H1 (cell line): ENCODE measurements around the gene BRD7. TPM values are rescaled to one million over a fixed set of nuclear protein-coding genes. Genes with fewer than 3 reads are reported as not detected.

ENCODE experiments used
- EP300 ChIP-seq, 2 experiments: IDR thresholded peaks; 1 replicate in 1 of 2; 2 replicates in 1 of 2; pipeline ENCODE4 v1.6.1; 2011 to 2012; ENCODE audit warnings: low read depth in 2 of 2, low read length in 2 of 2, mild to moderate bottlenecking in 2 of 2, borderline replicate concordance in 1 of 2, inconsistent platforms in 1 of 2, moderate library complexity in 1 of 2
- KDM4A ChIP-seq: IDR thresholded peaks from one replicate; pipeline ENCODE4 v1.7.1; 2012; ENCODE audit warnings: low read depth, mild to moderate bottlenecking, moderate library complexity, low read length, inconsistent platforms; ENCODE audit not compliant: severe bottlenecking
- polyA plus RNA-seq, 7 experiments: library from polyadenylated mRNA; depleted of rRNA in 3 of 7; stranded (reverse) in 5 of 7; unstranded in 2 of 7; fragments of >200 nt in 5 of 7; fragments of 200-250 nt in 2 of 7; gene quantifications; 1 replicate in 5 of 7; 2 replicates in 1 of 7; 4 replicates in 1 of 7; pipeline versions ENCODE4 v1.2.1 to v1.2.3, GENCODE V29; 2011 to 2013; ENCODE audit warnings: missing spikeins in 2 of 7, mixed read lengths in 2 of 7
- total RNA-seq: library from RNA; stranded (reverse); fragmentation: NEBNext Ultra II Directional; extraction: Animal tissue kit (Norgen Biotek cat#: 25700); gene quantifications from 2 replicates; pipeline ENCODE4 v1.2.1, GENCODE V29; 2021

The BRD7 gene
- total and polyA plus RNA-seq, 2 of the 8 experiments (the other 6 are each of a cell fraction or from before 2014, with no cell fraction given): 42.5 to 120 TPM

GRCh38 chr16:50360779-50361178 lies 8.0 kb downstream of the BRD7 start (continued):
- TF ChIP-seq EP300 (IDR thresholded peaks at IDR 0.05; ENCODE audit: borderline replicate concordance in 1 of 2, low read depth in 2 of 2, low read length in 2 of 2) (no peak), KDM4A (no peak)
